Heart left ventricle (tissue), 13 donors: ENCODE results near the gene ZNF331.

Experiments
- CTCF ChIP-seq, 12 donors: fragments of 200-600 bp; sonication (generic) in 4 of 12; IDR thresholded peaks; one replicate each; pipeline versions ENCODE4 v1.5.0 to v1.8.0; 2018 to 2022; ENCODE audit warnings: antibody characterized with exemption in 12 of 12, mild to moderate bottlenecking in 5 of 12
- POLR2A ChIP-seq, 2 donors: fragments of 450-650 bp; IDR thresholded peaks; one replicate each; pipeline ENCODE4 v1.6.1; 2017; ENCODE audit warnings: antibody characterized with exemption in 2 of 2, mild to moderate bottlenecking in 2 of 2, moderate library complexity in 2 of 2
- donor health status: ischemic (EF 13 %, LVEDD 7.1; RV severe dilation, severe dysfunction).
- donor health status: DM: no; HTN: yes; CAD: no.
- donor health status: DM: no; HTN: no; CAD: no.
- donor health status: ischemic (EF 25% LVEDD 6.9; RV normal size, moderate dysfunction).
- donor health status: ischemic (EF 25% LVEDD 5.7; RV mildly dilated, moderate dysfunction).
- donor health status: ischemic (EF 35%, LVEDD 5.7; RV mildly dilated, moderate dysfunction).
- donor health status: nonischemic (EF 11% LVEDD 7.7; RV severe dilation, severe dysfunction).
- donor health status: DM: yes; HTN: yes; CAD: no.
- donor health status: PGD.
- donor health status: ischemic (EF 29% LVEDD 5.4; RV normal size, mild dysfunction).
- donor health status: nonischemic (EF 23%, LVEDD 6.1; RV moderate dilation, normal function).

GRCh38 chr19:53546758-53547513 lies 9.0 kb downstream of the ZNF331 start:
- TF ChIP-seq CTCF (IDR thresholded peaks at IDR 0.05), result no peak
- TF ChIP-seq POLR2A (IDR thresholded peaks at IDR 0.05), result no peak
